Stimulated activated CD4-positive, alpha-beta T cell treated with anti-CD3 and anti-CD28 coated beads, Interleukin-15, amount 100 ng/mL, for 1 hour (primary cell): Measurements from ENCODE around the gene PCDHGA5.
"Not testable (repeated sequence)": the region's sequence is repeated elsewhere in the genome, so short reads cannot be mapped to it uniquely, and the experiment has no call there.

Experiments
- DNase-seq, 2 donors: peaks; one replicate each; pipeline ENCODE4 v3.0.0-alpha.2; 2020; ENCODE audit warnings: low read depth in 1 of 2, low spot score in 1 of 2

The PCDHGA5 gene

GRCh38 chr5:141384471-141385267 lies 20.7 kb downstream of the PCDHGA5 start:
- no peak for DNase-seq

GRCh38 chr5:141387557-141388311 lies 23.8 kb downstream of the PCDHGA5 start, which contains the start of gene PCDHGB4:
TSS of gene PCDHGB4 (plus strand) at chr5:141387698. CDS start at chr5:141387885, 187 bp downstream.
- DNase-seq = not testable (repeated sequence)

- no peak for DNase-seq
Measured at GRCh38 chr5:141388661-141389060, 24.7 kb downstream of the PCDHGA5 start.

GRCh38 chr5:141389153-141390042 lies 25.4 kb downstream of the PCDHGA5 start:
- DNase-seq = no peak

GRCh38 chr5:141392429-141393198 lies 28.7 kb downstream of the PCDHGA5 start, which contains the start of gene PCDHGA8:
TSS of gene PCDHGA8 (plus strand) at chr5:141392633. CDS start at chr5:141392814, 181 bp downstream.
- DNase-seq = no peak

DNA sequence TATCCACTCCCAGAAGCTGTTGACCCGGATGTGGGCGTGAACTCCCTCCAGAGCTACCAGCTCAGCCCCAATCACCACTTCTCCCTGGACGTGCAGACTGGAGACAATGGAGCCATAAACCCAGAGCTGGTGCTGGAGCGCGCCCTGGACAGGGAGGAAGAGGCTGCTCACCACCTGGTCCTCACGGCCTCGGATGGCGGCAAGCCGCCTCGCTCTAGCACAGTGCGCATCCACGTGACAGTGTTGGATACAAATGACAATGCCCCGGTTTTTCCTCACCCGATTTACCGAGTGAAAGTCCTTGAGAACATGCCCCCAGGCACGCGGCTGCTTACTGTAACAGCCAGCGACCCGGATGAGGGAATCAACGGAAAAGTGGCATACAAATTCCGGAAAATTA lies 29.3 kb downstream of the PCDHGA5 start:
- no peak for DNase-seq

- not testable (repeated sequence) for DNase-seq
Measured at GRCh38 chr5:141394401-141395187, 30.6 kb downstream of the PCDHGA5 start.

DNA sequence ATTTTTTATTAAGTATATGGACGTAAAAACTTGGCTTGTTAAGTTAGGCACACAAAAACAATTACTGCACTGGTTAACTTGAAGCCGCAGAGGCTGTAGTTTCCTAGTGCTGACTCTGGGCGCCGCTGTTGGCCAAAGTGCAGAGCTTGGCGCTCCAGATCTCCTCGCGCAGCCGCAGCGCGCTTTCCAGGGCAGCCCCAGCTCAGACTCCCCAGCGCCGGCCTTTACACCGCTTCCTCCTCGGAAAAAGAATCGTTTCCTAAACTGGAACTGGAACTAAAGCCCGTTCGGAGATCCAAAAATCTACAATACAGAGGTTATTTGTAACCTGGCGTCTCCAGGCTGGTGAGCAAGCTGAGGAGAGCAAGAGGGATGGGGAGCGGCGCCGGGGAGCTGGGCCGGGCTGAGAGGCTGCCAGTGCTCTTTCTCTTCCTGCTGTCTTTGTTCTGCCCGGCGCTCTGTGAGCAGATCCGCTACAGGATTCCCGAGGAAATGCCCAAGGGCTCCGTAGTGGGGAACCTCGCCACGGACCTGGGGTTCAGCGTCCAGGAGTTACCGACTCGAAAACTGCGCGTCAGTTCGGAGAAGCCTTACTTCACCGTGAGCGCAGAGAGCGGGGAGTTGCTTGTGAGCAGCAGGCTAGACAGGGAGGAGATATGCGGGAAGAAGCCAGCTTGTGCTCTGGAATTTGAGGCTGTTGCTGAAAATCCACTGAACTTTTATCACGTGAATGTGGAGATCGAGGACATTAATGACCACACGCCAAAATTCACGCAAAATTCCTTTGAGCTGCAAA lies 34.0 kb downstream of the PCDHGA5 start, which contains the start of gene PCDHGB5:
TSS of gene PCDHGB5 (plus strand) at position 192 of the 796 bp plus-strand sequence. CDS start at position 373, 181 bp downstream.
- peak in 1 of 2 donors; percentile 35 for DNase-seq

DNA sequence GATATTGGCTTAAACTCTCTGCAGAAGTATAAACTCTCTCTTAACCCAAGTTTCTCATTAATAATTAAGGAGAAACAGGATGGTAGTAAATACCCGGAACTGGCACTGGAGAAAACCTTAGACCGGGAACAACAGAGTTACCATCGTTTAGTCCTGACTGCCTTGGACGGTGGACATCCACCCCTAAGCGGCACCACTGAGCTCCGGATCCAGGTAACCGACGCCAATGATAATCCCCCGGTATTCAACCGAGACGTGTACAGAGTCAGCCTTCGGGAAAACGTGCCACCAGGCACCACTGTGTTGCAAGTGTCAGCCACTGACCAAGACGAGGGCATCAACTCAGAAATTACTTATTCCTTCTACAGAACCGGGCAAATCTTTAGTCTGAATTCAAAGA lies 34.6 kb downstream of the PCDHGA5 start:
- no peak for DNase-seq

DNA sequence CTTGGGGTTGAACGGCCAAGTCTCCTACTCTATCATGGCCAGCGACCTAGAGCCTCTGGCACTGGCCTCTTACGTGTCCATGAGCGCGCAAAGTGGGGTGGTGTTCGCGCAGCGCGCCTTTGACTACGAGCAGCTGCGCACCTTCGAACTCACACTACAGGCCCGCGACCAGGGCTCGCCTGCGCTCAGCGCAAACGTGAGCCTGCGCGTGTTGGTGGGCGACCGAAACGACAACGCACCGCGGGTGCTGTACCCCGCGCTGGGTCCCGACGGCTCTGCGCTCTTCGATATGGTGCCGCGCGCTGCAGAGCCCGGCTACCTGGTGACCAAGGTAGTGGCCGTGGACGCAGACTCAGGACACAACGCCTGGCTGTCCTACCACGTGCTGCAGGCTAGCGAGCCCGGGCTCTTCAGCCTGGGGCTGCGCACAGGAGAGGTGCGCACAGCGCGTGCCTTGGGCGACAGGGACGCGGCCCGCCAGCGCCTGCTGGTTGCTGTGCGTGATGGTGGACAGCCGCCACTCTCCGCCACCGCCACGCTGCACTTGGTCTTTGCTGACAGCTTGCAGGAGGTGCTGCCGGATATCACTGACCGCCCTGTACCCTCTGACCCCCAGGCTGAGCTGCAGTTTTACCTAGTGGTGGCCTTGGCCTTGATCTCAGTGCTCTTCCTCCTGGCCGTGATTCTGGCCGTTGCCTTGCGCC lies 35.7 kb downstream of the PCDHGA5 start:
- DNase-seq = no peak

DNA sequence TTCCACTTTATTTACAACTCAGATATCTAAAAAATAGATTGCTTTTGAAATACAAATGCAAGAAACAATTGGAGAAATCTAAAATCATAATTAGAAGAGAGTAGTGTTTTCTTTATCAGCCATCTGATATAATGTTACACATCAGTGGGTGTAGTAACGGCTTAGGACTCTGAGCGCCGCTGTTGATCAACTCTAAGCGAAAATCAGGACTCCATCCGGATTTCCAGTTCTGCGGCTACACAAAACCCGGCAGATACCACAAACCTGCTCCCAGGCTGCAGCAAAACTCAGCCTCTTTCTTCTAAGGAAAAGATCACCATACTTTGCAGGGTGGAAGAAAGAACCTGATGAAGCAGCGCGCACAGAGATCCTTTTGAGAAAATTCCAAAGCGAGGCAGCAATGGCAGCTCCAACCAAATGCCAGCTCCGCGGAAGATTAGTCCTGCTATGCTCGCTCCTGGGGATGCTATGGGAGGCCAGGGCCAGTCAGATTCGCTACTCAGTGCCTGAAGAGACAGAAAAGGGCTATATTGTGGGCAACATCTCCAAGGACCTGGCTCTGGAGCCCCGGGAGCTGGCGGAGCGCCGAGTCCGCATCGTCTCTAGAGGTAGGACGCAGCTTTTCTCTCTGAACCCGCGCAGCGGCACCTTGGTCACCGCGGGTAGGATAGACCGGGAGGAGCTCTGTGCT lies 38.7 kb downstream of the PCDHGA5 start, which contains the start of gene PCDHGA9:
TSS of gene PCDHGA9 (plus strand) at position 226 of the 691 bp plus-strand sequence. CDS start at position 401, 175 bp downstream.
- DNase-seq = no peak

- no peak for DNase-seq
Measured at GRCh38 chr5:141403387-141403786, 39.4 kb downstream of the PCDHGA5 start.

- DNase-seq = peak in 1 of 2 donors; percentile 30
Measured at GRCh38 chr5:141407790-141408505, 44.0 kb downstream of the PCDHGA5 start, which contains the start of gene PCDHGB6. TSS of gene PCDHGB6 (plus strand) at chr5:141408021. CDS start at chr5:141408203, 182 bp downstream.

GRCh38 chr5:141409598-141410306 lies 45.8 kb downstream of the PCDHGA5 start:
- no peak for DNase-seq

- no peak for DNase-seq
Measured at GRCh38 chr5:141411575-141411974, 47.6 kb downstream of the PCDHGA5 start.
